Measurements from ENCODE around the gene CORIN.
A peak's percentile ranks its signal among the peaks of the same experiment; 100 is the strongest.

CORIN gene

DNA sequence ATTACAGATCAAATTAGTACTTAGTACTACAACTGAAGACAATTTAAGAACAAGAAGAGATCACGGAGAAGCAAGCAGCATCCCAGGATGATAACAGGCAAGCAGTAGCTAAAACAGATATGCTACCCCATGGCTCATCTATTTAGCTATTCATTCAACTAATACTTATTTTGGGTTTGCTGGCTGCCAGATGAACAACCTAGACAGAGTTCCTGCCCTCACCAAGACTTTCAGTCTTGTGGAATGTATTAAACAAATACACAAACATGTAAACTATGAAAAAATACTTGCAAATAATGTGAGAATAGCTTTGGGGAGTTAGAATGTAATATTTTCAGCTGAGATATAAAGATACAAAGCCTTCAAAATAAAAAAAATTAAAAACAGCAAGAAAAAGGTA is 2.4 kb upstream of the CORIN start (continued):
- TF ChIP-seq, protein P1, sequence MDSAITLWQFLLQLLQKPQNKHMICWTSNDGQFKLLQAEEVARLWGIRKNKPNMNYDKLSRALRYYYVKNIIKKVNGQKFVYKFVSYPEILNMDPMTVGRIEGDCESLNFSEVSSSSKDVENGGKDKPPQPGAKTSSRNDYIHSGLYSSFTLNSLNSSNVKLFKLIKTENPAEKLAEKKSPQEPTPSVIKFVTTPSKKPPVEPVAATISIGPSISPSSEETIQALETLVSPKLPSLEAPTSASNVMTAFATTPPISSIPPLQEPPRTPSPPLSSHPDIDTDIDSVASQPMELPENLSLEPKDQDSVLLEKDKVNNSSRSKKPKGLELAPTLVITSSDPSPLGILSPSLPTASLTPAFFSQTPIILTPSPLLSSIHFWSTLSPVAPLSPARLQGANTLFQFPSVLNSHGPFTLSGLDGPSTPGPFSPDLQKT (IDR thresholded peaks at IDR 0.05; ENCODE audit: borderline replicate concordance, low read depth, low read length), result no peak

DNA sequence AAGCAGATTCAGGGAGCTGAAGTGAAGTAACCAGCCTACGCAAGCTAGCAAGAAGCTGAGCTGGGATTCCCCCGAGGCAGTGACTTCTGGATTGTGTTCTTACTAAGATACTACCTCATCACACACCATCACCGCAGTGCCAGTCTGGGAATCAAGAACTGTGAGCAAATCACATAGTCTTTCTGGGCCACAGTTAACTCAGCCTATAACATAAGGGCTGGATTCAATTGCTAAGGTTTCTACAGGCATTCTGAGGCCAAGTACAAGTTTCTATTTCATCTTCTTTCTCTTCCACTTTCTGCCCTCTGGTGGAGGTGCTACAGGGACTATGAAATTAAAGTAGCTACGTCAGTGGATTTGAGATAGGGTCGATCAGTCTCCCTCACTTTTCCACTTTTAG is 1.4 kb upstream of the CORIN start:
- Histone ChIP-seq H3K4me3 (ENCODE audit: low read depth, low read length) (no peak overlapping the region), H3K4me1 (ENCODE audit: control insufficient read depth, insufficient read depth, low read length) (no peaks in the 10 kb centered on the region), H3K9me3 (ENCODE audit: control insufficient read depth, insufficient read depth, low read depth, low read length) (no peaks in the 10 kb centered on the region), H3K27ac (ENCODE audit: extremely low read depth, low read depth, low read length) (no peak overlapping the region), H3K36me3 (ENCODE audit: control insufficient read depth in 2 of 2, insufficient read depth in 1 of 2, low read length in 2 of 2) (peaks cover 0 to 17% of the 10 kb centered on the region in 2 experiments; a peak in 1 of 3 replicates)
- TF ChIP-seq ZNF184 (tag by site-specific recombination; IDR thresholded peaks at IDR 0.05), result no peak
- no peak for TF ChIP-seq ZNF121 (tag by site-specific recombination; IDR thresholded peaks at IDR 0.05)
- TF ChIP-seq ZNF391 (tag by site-specific recombination; IDR thresholded peaks at IDR 0.05; ENCODE audit: borderline replicate concordance, low read depth), result no peak
- peak; percentile 10; the same call in 1 of the 2 replicates for TF ChIP-seq ZNF654 (tag by site-specific recombination; IDR thresholded peaks at IDR 0.05; ENCODE audit: low read depth)
- TF ChIP-seq ZBTB17 (tag by site-specific recombination; IDR thresholded peaks at IDR 0.05), result peak; percentile 48
- POLR2A ChIA-PET, result no interaction called here
- CTCF ChIA-PET, result interaction anchor here (0.6 to 2.0 kb wide), 6 partner anchors 91 to 171 kb away, joined by 3 to 7 read pairs (median 4); no protein-coding TSS in a partner anchor

DNA sequence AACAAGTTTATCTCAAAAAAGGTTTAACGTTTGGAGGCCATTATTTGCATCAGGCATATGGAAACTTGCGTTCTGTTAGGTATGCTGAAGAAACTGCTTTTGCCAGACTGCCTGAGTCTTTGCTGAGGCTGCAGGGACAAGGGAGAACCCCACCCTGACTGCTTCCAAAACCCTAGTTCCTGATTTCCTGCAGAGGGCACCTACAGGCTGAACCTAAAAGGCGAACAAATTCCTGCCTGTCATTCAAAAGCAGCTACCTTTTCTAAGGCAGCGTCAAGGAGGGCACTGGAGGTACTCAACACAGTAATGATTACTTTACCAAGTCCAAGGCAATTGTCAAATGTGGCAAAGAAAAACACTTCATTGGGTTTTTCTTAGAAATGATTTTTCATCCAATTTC is 578 bp upstream of the CORIN start:
- peaks cover 0 to 9% of the 10 kb centered on the region in 2 experiments; a peak in 1 of 3 replicates for H3K36me3 ChIP-seq (ENCODE audit: control insufficient read depth in 2 of 2, insufficient read depth in 1 of 2, low read length in 2 of 2)
- no peak overlapping the region for H3K4me3 ChIP-seq (ENCODE audit: low read depth, low read length)
- no peak overlapping the region for H3K27ac ChIP-seq (ENCODE audit: extremely low read depth, low read depth, low read length)
- ChIA-PET POLR2A (no interaction called here), CTCF (interaction anchor here (0.6 to 2.0 kb wide), 7 partner anchors 92 to 341 kb away, joined by 3 to 7 read pairs (median 3); no protein-coding TSS in a partner anchor)
- no peaks in the 10 kb centered on the region for H3K9me3 ChIP-seq (ENCODE audit: control insufficient read depth, insufficient read depth, low read depth, low read length)
- no peaks in the 10 kb centered on the region for H3K4me1 ChIP-seq (ENCODE audit: control insufficient read depth, insufficient read depth, low read length)
- TF ChIP-seq EGR2 (tag by site-specific recombination; IDR thresholded peaks at IDR 0.05; ENCODE audit: low read depth) (no peak), IKZF3 (tag by site-specific recombination; IDR thresholded peaks at IDR 0.05) (no peak), ZNF202 (tag by site-specific recombination; IDR thresholded peaks at IDR 0.05; ENCODE audit: borderline replicate concordance) (no peak), ZBTB21 (tag by site-specific recombination; IDR thresholded peaks at IDR 0.05) (no peak), ZNF302 (tag by site-specific recombination; IDR thresholded peaks at IDR 0.05; ENCODE audit: low read depth) (no peak)
- TF ChIP-seq, protein P2, sequence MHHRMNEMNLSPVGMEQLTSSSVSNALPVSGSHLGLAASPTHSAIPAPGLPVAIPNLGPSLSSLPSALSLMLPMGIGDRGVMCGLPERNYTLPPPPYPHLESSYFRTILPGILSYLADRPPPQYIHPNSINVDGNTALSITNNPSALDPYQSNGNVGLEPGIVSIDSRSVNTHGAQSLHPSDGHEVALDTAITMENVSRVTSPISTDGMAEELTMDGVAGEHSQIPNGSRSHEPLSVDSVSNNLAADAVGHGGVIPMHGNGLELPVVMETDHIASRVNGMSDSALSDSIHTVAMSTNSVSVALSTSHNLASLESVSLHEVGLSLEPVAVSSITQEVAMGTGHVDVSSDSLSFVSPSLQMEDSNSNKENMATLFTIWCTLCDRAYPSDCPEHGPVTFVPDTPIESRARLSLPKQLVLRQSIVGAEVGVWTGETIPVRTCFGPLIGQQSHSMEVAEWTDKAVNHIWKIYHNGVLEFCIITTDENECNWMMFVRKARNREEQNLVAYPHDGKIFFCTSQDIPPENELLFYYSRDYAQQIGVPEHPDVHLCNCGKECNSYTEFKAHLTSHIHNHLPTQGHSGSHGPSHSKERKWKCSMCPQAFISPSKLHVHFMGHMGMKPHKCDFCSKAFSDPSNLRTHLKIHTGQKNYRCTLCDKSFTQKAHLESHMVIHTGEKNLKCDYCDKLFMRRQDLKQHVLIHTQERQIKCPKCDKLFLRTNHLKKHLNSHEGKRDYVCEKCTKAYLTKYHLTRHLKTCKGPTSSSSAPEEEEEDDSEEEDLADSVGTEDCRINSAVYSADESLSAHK (tag by site-specific recombination; IDR thresholded peaks at IDR 0.05), result peak; percentile 39; the same call in 1 of the 2 replicates

DNA sequence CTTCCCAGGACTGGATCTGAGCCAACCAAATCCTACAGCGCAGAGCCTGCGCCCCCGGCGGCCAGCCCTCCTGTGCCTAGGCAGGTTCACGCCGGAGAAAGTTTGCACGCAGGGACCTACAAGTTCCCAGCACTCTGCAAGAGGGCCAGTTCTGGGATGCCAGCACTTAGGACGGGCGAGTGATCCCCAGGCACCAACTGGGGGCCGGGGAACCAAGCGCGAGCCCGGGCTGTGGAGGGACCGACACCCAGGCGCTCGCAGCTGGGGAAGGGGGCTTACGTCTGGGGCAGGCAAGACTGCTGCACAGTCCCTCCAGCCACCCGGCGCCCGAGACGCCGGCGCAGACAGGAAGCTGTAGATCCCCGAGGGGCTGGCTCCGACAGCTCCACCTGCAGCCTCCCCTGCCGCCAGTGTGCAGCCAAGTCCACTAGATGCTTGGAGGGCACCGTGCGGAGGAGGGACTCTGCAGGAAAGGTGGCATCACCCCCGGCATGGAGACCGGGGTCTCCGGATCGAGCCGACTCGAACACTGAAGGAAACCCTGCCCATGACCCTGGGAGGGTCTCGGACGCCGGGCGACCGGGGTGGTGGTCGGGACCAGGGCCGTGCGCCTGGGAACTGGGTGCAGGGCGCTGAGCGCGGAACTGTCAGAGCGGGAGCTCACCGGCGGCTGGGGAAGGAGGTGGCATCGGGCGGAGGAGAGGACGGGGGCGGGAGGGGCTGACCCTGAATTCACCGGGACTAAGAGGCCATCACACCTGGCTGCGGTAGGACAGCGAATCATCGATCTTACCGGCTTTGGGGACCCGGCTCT is 566 bp downstream of the CORIN start:
- Histone ChIP-seq H3K9me3 (ENCODE audit: control insufficient read depth, insufficient read depth, low read depth, low read length) (no peaks in the 10 kb centered on the region), H3K4me3 (ENCODE audit: low read depth, low read length) (peak overlapping the region; percentile 58), H3K4me1 (ENCODE audit: control insufficient read depth, insufficient read depth, low read length) (no peaks in the 10 kb centered on the region), H3K27ac (ENCODE audit: extremely low read depth, low read depth, low read length) (no peak overlapping the region; the same call in 1 of the 2 replicates), H3K36me3 (ENCODE audit: control insufficient read depth in 2 of 2, insufficient read depth in 1 of 2, low read length in 2 of 2) (peaks cover 0 to under 1% of the 10 kb centered on the region in 2 experiments; a peak in 1 of 3 replicates)
- CTCF ChIA-PET, result interaction anchor here (0.6 to 3.1 kb wide), 22 partner anchors 10 to 676 kb away, joined by 3 to 46 read pairs (median 4); no protein-coding TSS in a partner anchor
- POLR2A ChIA-PET, result interaction anchor here (1.1 kb wide), 1 partner anchor 77 kb away, joined by 4 read pairs; the partner anchor contains the start of gene NFXL1
- TF ChIP-seq ZNF335 (tag by site-specific recombination; conservative IDR thresholded peaks at IDR 0.05) (peak; percentile 80), ZNF530 (tag by site-specific recombination; IDR thresholded peaks at IDR 0.05; ENCODE audit: low read depth) (no peak), ZBTB8A (tag by site-specific recombination; IDR thresholded peaks at IDR 0.05) (peak; percentile 4; the same call in 1 of the 2 replicates), ZNF16 (tag by site-specific recombination; IDR thresholded peaks at IDR 0.05; ENCODE audit: low read depth) (no peak), OSR2 (tag by site-specific recombination; IDR thresholded peaks at IDR 0.05) (no peak), ZSCAN30 (tag by site-specific recombination; IDR thresholded peaks at IDR 0.05) (no peak)
- TF ChIP-seq, protein P3, sequence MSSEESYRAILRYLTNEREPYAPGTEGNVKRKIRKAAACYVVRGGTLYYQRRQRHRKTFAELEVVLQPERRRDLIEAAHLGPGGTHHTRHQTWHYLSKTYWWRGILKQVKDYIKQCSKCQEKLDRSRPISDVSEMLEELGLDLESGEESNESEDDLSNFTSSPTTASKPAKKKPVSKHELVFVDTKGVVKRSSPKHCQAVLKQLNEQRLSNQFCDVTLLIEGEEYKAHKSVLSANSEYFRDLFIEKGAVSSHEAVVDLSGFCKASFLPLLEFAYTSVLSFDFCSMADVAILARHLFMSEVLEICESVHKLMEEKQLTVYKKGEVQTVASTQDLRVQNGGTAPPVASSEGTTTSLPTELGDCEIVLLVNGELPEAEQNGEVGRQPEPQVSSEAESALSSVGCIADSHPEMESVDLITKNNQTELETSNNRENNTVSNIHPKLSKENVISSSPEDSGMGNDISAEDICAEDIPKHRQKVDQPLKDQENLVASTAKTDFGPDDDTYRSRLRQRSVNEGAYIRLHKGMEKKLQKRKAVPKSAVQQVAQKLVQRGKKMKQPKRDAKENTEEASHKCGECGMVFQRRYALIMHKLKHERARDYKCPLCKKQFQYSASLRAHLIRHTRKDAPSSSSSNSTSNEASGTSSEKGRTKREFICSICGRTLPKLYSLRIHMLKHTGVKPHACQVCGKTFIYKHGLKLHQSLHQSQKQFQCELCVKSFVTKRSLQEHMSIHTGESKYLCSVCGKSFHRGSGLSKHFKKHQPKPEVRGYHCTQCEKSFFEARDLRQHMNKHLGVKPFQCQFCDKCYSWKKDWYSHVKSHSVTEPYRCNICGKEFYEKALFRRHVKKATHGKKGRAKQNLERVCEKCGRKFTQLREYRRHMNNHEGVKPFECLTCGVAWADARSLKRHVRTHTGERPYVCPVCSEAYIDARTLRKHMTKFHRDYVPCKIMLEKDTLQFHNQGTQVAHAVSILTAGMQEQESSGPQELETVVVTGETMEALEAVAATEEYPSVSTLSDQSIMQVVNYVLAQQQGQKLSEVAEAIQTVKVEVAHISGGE (tag by site-specific recombination; conservative IDR thresholded peaks at IDR 0.05; ENCODE audit: low read depth), result peak; percentile 64
- TF ChIP-seq, protein P4, sequence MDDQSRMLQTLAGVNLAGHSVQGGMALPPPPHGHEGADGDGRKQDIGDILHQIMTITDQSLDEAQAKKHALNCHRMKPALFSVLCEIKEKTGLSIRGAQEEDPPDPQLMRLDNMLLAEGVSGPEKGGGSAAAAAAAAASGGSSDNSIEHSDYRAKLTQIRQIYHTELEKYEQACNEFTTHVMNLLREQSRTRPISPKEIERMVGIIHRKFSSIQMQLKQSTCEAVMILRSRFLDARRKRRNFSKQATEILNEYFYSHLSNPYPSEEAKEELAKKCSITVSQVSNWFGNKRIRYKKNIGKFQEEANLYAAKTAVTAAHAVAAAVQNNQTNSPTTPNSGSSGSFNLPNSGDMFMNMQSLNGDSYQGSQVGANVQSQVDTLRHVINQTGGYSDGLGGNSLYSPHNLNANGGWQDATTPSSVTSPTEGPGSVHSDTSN (CRISPR knock-in tag; IDR thresholded peaks at IDR 0.05), result no peak
